ENCODE measurements around the gene LYRM4.

Gene LYRM4

GRCh38 chr6:5136851-5137250 is 123.9 kb downstream of the LYRM4 start:
- TF ChIP-seq CTCF (conservative IDR thresholded peaks at IDR 0.05; ENCODE audit: low read depth, low read length), result no peak
- no peak for DNase-seq (ENCODE audit: low read depth)
- no peak overlapping the region for H3K4me3 ChIP-seq (ENCODE audit: low read length)

GRCh38 chr6:5135788-5136376 is 124.9 kb downstream of the LYRM4 start:
- peak; percentile 68 for TF ChIP-seq CTCF (conservative IDR thresholded peaks at IDR 0.05; ENCODE audit: low read depth, low read length)
- no peak for DNase-seq (ENCODE audit: low read depth)

GRCh38 chr6:5133943-5134342 is 126.8 kb downstream of the LYRM4 start:
- no peak overlapping the region for H3K4me3 ChIP-seq (ENCODE audit: low read length)
- TF ChIP-seq CTCF (conservative IDR thresholded peaks at IDR 0.05; ENCODE audit: low read depth, low read length), result no peak
- DNase-seq (ENCODE audit: low read depth), result no peak

More at GRCh38 chr6:5135788-5136376, 124.9 kb downstream of the LYRM4 start:
- H3K4me3 ChIP-seq (ENCODE audit: low read length), result no peak overlapping the region

GRCh38 chr6:5132731-5133130 is 128.0 kb downstream of the LYRM4 start:
- TF ChIP-seq CTCF (conservative IDR thresholded peaks at IDR 0.05; ENCODE audit: low read depth, low read length), result no peak
- no peak overlapping the region for H3K4me3 ChIP-seq (ENCODE audit: low read length)
- DNase-seq (ENCODE audit: low read depth), result no peak

- peak; percentile 5 for TF ChIP-seq CTCF (conservative IDR thresholded peaks at IDR 0.05; ENCODE audit: low read depth, low read length)
- no peak overlapping the region for H3K4me3 ChIP-seq (ENCODE audit: low read length)
- no peak for DNase-seq (ENCODE audit: low read depth)
Measured at GRCh38 chr6:5130135-5130866, 130.4 kb downstream of the LYRM4 start.

GRCh38 chr6:5128351-5128750 is 132.4 kb downstream of the LYRM4 start:
- H3K4me3 ChIP-seq (ENCODE audit: low read length), result no peak overlapping the region
- no peak for TF ChIP-seq CTCF (conservative IDR thresholded peaks at IDR 0.05; ENCODE audit: low read depth, low read length)
- no peak for DNase-seq (ENCODE audit: low read depth)
